Activated T-helper 2 cell treated with anti-CD3 and anti-CD28 coated beads, Interferon-gamma antibody, Interleukin-2, Interleukin-4, amounts not matched to agents 10 μg/mL and 5 μg/mL and 100 μg/mL, durations not matched to agents 14 hours and 24 hours and 36 hours (primary cell): Measurements from ENCODE around the gene SLC6A7. TPM values are rescaled to one million over a fixed set of nuclear protein-coding genes. Genes with fewer than 3 reads are reported as not detected.
A peak's percentile ranks its signal among the peaks of the same experiment; 100 is the strongest.

ENCODE experiments used
- DNase-seq: peaks from one replicate; pipeline ENCODE4 v3.0.0; 2021; ENCODE audit warnings: low spot score
- H3K27ac Mint-ChIP-seq: one replicate; pipeline ENCODE4 v1.8.0; 2021; ENCODE audit warnings: mixed read lengths
- H3K27me3 Mint-ChIP-seq: one replicate; pipeline ENCODE4 v1.8.0; 2021; ENCODE audit warnings: low read depth, mixed read lengths
- H3K36me3 Mint-ChIP-seq: one replicate; pipeline ENCODE4 v1.8.0; 2021; ENCODE audit warnings: low read depth, mixed read lengths
- H3K4me1 Mint-ChIP-seq: one replicate; pipeline ENCODE4 v1.8.0; 2021; ENCODE audit warnings: low read depth, mixed read lengths
- H3K4me3 Mint-ChIP-seq: one replicate; pipeline ENCODE4 v1.8.0; 2021; ENCODE audit warnings: low read depth, mild to moderate bottlenecking, moderate library complexity, mixed read lengths
- H3K9me3 Mint-ChIP-seq: one replicate; pipeline ENCODE4 v1.8.0; 2021; ENCODE audit warnings: mixed read lengths
- intact Hi-C: fragments of 100-400 bp; cut with micrococcal nuclease; formaldehyde crosslinking; loops from one replicate; pipeline ENCODE4 v1.15.1; 2023
- total RNA-seq: library from RNA; stranded (reverse); gene quantifications from 2 replicates; pipeline ENCODE4 v1.2.3, GENCODE V29; 2022

SLC6A7 gene
- total RNA-seq, 1 donor from 2014 or later = not detected

DNA sequence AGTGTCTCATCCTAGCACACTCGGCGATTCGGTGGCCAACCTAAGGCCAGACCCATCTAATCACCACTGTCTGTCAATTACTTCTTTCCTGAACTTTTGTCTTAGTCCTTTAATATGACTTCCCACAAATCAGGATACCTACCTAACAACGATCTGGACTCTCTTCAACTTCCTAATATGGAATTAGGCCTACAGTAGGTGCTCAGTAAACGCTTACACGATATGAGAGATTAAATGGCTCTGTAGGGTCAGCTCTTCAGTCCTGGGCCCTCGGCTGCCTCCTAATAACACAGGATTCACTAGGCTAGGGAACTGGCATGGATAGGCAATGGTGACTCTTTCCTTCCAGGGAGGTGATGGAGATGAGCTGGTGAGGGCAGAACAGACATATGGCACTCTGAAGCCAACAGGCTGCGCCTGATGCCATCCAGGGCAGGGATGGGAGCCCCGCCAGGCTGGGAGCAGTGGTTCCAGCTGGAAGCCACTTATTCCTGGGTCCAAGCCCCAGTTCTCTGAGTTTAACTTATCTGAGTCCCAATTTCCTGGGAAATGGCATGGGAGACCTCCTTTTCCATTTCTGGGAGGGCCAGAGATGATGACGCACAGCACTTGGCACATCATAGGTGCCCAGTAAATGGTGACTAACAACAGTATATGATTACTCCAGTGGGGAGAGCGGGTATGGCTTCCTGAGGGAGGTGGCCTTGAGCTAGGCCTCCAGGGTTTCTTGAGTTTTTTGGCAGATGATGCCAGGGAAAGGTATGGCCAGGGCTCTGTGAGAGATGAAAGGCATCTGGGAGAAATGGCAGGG lies 41.5 kb upstream of the SLC6A7 start:
- intact Hi-C loops = no loop called here
- DNase-seq = no peak
- Mint-ChIP-seq H3K4me3 (no peak overlapping the region), H3K36me3 (no peaks in the 10 kb centered on the region), H3K27ac (no peak overlapping the region), H3K9me3 (no peaks in the 10 kb centered on the region), H3K27me3 (no peaks in the 10 kb centered on the region), H3K4me1 (peaks cover 13% of the 10 kb centered on the region)

DNA sequence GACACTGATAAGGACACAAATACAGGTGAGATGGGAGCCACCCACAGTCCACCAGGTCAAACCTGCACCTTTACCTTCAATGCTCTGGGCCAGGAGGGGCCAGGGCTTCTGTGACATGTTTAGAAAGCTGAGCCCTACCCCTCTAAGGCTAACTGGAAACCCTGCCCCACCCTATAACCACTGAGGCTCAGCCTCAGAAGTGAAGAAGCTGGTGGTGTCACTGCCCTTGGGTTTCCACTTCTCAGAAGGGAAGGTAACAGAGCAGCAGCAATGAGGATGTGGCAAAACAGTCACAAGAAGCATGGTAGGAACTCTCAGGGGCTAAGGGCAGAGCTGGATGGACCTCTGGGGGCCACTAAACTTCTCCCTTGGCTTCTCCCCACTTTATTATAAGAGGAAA lies 40.2 kb upstream of the SLC6A7 start:
- H3K27me3 Mint-ChIP-seq = peaks cover 8% of the 10 kb centered on the region
- H3K4me3 Mint-ChIP-seq = no peak overlapping the region
- H3K36me3 Mint-ChIP-seq = no peaks in the 10 kb centered on the region

DNA sequence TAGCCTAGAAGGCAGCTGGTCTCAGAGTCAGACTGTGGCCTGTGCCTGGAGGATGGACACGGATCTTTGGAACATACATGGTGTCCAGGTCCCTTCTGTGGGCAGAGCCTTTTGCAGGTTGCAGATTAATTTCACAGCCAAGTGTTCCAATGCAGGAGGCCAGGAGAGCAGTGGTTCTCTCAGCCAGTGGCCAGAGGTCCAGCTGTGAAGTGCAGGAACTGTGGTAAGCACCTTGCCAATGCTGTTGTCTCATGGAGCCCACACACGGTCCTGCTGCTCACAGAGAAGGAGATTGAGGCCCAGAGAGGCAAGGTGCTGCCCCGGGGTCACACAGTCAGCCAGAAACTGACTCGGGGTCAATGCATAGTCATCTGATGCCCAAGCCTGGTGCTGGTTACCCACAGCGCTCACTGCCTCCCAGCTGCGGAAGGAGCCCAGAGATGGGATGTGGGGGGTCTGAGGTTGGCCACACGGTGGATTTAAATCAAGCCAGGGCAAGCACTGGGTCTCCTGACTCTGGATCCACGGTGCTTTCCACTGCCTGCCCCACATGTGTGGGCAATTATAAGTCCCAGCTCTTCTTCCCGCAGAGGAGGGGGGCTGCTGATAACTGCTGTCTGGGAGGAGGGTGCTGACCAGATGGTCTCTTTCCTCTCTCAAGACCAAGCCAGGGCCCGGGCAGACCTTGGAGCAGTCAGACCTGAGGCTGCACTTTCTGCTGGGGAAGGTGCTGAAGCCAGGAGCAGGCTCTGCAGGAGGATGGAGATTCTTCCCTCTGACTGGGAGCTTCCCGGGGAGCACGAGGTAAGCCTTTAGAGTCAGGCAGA lies 37.0 kb upstream of the SLC6A7 start:
- Mint-ChIP-seq H3K9me3 (no peaks in the 10 kb centered on the region), H3K27me3 (peaks cover 30% of the 10 kb centered on the region), H3K4me1 (peaks cover 16% of the 10 kb centered on the region), H3K36me3 (no peaks in the 10 kb centered on the region), H3K4me3 (no peak overlapping the region), H3K27ac (no peak overlapping the region)
- intact Hi-C loops = no loop called here
- no peak for DNase-seq

More for the DNA sequence above, 40.2 kb upstream of the SLC6A7 start:
- Mint-ChIP-seq H3K9me3 (no peaks in the 10 kb centered on the region), H3K4me1 (peaks cover 13% of the 10 kb centered on the region), H3K27ac (peak overlapping the region; percentile 30)
- intact Hi-C loops = no loop called here
- DNase-seq = no peak

DNA sequence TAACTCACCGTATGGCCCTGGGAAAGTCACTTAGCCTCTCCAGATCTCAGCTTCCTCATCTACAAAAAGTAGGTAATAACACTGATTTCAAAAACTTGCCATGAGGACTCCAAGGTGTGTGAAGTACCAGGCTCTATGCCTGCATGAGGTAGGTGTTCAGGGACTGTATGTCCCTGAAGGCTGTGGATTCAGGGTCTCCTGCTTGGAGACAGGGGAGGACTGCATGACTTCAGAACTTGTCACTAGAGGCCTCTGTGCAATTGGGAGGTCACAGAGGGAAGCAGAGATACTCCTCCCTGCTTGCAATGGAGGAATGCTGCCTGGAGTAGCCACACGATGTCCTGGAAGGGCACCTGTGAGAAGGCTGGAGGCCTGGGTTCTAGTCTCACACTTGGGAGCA lies 36.4 kb upstream of the SLC6A7 start:
- intact Hi-C loops = no loop called here
- Mint-ChIP-seq H3K36me3 (no peaks in the 10 kb centered on the region), H3K27me3 (peaks cover 30% of the 10 kb centered on the region), H3K27ac (no peak overlapping the region), H3K4me3 (no peak overlapping the region), H3K9me3 (no peaks in the 10 kb centered on the region), H3K4me1 (peaks cover 16% of the 10 kb centered on the region)
- no peak for DNase-seq

DNA sequence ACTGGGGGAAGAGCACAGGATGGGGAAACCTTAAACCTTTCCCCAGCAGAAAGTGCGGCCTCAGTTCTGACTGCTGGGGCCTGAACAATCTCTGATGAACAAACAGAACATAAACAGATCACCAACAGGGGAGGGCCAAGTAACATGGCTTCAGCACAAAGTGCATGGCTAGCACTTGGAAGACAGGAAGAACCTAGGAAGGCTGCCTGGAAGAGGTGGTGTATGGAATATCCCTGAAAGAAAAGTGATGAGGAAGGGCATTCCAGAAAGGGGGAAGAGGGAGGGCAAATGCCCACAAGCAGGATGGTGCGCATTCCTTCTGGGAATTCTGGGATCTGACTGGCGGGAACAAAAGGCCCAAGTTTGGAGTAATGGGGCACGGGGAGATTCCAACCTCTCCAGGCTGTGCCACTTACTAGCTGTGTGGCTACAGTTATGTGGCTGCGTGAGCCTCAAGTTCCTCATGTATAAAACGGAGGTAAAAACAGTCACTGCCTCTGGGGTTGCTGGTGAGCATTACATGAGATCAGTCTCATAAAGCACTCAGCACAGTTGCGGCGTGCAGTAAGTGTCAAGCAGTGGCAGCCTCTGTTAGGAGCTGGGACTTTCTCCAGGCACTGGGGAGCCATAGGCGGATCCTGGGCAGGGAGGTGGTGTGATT lies 35.8 kb upstream of the SLC6A7 start:
- Mint-ChIP-seq H3K4me3 (peak overlapping the region; percentile 47), H3K36me3 (no peaks in the 10 kb centered on the region), H3K9me3 (no peaks in the 10 kb centered on the region), H3K4me1 (peaks cover 11% of the 10 kb centered on the region), H3K27ac (no peak overlapping the region), H3K27me3 (peaks cover 30% of the 10 kb centered on the region)
- intact Hi-C loops = no loop called here
- DNase-seq = no peak

DNA sequence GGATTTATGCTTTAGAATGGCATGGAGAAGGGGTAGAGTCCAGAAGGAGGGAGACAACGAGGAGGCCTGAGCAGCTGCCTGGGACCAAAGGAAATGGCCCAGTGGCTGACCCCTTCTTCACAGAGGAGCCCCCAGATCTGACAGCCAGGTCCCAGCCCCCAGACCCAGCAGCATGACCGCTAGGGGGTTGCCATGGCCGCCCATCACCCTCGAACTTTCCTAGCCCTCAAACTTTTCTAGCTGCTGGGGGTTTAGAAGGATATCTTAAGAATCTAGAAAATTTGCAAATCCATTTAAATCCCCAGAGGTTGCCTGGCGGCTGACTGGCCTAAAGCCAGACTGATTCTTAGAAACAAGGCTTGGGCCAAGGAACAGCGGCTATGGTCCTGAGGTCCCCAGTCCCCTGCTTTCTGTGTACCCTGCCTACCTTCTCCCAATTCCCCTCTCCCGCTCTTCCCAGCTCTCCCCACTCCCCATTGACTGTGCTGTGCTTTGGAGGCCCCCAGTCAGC lies 35.2 kb upstream of the SLC6A7 start:
- Mint-ChIP-seq H3K4me1 (peaks cover 7% of the 10 kb centered on the region), H3K4me3 (peak overlapping the region; percentile 47)

DNA sequence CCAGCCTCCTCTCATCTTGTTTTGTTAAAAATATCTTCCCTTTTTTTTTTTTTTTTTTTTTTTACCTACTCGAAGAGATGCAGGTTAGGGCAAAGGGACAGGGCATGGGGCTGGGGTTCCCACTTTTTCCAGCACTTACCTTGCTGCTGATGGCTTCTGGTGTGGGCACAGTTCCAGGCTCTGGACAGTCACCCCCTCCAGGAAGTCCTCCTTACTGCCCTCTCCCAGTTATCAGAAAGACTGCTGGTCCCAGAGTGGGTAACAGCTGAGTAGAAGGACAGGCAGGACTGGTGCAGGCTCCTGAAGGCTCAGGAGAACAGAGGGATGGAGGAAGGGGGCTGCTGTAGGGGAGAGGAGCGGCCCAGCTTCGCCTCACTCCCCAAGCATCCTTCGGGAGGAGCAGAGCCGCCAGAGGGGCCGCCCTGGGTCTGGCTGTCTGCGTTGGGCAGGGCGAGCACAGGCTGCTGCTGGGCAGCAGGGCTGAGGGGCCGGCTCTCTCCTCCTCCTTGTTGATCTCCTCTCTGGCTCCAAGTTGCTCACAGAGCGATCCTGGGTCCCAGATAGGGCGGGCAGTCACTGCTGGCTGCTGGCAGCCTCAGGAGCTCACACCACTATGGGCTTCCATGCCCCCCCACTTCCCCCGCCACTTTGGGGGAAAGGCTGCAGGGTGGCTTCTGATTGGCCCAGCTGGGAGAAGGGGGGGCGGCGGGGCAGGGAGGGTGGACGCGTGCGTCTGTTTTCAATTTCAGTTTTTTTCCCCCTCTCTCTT lies 34.4 kb upstream of the SLC6A7 start, which contains the start of gene PDGFRB:
PDGFRB (minus strand) TSS at position 588 of the 769 bp plus-strand sequence. CDS start 18,798 bp downstream, outside the sequence.
- peaks cover 5% of the 10 kb centered on the region for H3K4me1 Mint-ChIP-seq
- no peak for DNase-seq
- no peaks in the 10 kb centered on the region for H3K36me3 Mint-ChIP-seq
- intact Hi-C loops = no loop called here
- H3K27ac Mint-ChIP-seq = no peak within 1 kb of the TSS
- peak within 1 kb of the TSS; percentile 77 for H3K4me3 Mint-ChIP-seq
- no peaks in the 10 kb centered on the region for H3K9me3 Mint-ChIP-seq
- H3K27me3 Mint-ChIP-seq = peaks cover 30% of the 10 kb centered on the region

More for the DNA sequence above, 35.2 kb upstream of the SLC6A7 start:
- intact Hi-C loops = no loop called here
- peaks cover 30% of the 10 kb centered on the region for H3K27me3 Mint-ChIP-seq
- no peak for DNase-seq
- H3K27ac Mint-ChIP-seq = no peak overlapping the region
- no peaks in the 10 kb centered on the region for H3K9me3 Mint-ChIP-seq
- no peaks in the 10 kb centered on the region for H3K36me3 Mint-ChIP-seq

DNA sequence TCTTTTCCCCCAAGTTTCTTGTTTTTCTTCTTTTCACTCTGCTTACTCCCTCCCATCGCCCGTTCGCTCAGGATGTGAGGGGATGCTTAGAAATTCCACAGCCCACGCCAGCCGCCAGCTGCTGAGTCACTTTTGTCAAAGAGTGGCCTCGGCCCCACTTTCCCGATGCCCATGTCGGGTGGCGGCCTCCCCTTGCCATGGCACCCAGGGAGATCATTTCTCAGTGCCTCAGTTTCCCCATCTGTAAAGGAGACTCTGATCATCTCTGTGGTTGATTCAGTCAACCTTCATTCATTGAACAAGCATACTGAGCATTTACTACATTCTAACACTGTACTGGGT lies 33.9 kb upstream of the SLC6A7 start:
- no peaks in the 10 kb centered on the region for H3K9me3 Mint-ChIP-seq
- H3K4me3 Mint-ChIP-seq = peak overlapping the region; percentile 77
- no peak overlapping the region for H3K27ac Mint-ChIP-seq
- intact Hi-C loops = no loop called here
- H3K4me1 Mint-ChIP-seq = peaks cover 5% of the 10 kb centered on the region
- peaks cover 30% of the 10 kb centered on the region for H3K27me3 Mint-ChIP-seq
- no peaks in the 10 kb centered on the region for H3K36me3 Mint-ChIP-seq
- no peak for DNase-seq

DNA sequence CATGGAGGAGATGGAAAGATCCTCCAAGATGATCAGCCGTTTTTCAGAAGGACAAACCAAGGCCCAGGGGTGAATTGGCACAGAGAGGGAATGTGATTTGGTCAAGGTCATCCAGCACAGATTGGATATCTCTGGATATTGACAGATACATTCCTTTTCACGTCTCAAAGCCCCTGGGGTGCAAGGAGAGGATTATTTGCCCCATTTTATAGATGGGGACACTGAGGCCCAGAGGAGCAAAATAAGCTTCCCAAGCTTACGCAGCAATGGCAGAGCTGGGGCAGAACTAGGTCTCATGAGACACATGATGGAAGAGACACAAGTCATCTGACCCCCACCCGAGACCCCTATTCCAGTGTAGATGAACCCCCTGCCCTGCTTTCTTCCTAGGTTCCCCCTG lies 33.3 kb upstream of the SLC6A7 start:
- intact Hi-C loops = no loop called here
- H3K27me3 Mint-ChIP-seq = peaks cover 30% of the 10 kb centered on the region
- no peak overlapping the region for H3K27ac Mint-ChIP-seq
- H3K9me3 Mint-ChIP-seq = no peaks in the 10 kb centered on the region
- H3K4me1 Mint-ChIP-seq = peaks cover 5% of the 10 kb centered on the region
- H3K36me3 Mint-ChIP-seq = no peaks in the 10 kb centered on the region
- DNase-seq = no peak
- no peak overlapping the region for H3K4me3 Mint-ChIP-seq

DNA sequence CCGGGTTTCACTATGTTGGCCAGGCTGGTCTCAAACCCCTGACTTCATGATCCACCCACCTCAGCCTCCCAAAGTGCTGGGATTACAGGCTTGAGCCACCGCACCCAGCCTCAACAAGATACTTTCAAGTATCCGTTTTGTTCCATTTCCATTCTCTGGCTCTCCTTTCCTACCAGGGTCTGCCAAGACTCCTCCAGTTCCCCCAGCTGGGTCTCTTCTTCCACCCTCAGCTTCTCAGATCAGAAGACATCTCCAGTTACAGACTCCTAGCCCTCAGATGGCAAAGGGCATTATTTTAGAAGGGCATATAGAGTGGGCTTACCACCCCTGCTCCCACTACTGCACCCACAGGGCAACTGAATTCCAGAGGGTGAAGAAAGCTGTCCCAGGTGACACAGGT lies 32.7 kb upstream of the SLC6A7 start:
- intact Hi-C loops = no loop called here

DNA sequence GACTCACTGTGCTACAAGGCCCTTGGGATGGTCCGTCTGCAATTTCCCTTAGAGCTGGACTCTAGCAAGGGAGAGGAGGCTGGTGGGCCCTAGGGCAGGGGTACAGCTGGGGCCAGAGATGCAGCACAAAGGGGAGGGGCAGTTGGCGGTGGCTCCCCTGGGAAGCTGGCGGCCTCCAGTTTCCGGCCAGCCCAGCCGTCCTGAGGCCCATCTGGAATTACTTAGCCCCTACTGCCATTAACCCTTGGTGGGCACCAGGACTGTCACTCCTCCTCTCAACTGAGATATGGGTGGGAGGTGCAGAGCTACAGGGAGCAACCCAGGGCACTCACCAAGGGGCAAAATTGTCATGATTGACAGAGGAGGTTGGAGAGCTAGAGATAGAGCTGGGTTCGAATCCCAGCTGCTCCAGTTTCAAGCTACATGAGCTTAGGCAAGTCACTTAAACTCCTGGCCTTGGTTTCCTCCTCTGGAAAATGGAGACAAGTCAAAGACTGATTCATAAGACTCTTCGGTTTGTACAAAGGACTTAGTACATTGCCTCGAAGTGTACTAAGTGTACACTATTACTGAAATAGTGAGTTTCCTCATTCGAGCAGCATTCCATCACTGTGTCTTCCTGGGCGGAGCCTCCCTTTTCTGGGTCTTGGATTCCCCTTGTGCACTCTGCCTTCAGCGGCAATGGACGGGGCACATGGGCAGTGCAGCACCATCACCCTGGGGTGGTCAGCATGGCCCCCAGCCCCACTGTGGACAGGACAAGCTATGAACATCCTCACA lies 31.5 kb upstream of the SLC6A7 start:
- Mint-ChIP-seq H3K4me1 (peaks cover 5% of the 10 kb centered on the region), H3K27ac (no peak overlapping the region), H3K9me3 (no peaks in the 10 kb centered on the region)

More for the DNA sequence above, 32.7 kb upstream of the SLC6A7 start:
- H3K4me1 Mint-ChIP-seq = peaks cover 5% of the 10 kb centered on the region
- no peaks in the 10 kb centered on the region for H3K9me3 Mint-ChIP-seq
- no peaks in the 10 kb centered on the region for H3K36me3 Mint-ChIP-seq
- no peak for DNase-seq
- H3K27ac Mint-ChIP-seq = no peak overlapping the region
- H3K4me3 Mint-ChIP-seq = no peak overlapping the region
- peaks cover 30% of the 10 kb centered on the region for H3K27me3 Mint-ChIP-seq

More for the DNA sequence above, 31.5 kb upstream of the SLC6A7 start:
- Mint-ChIP-seq H3K4me3 (no peak overlapping the region), H3K27me3 (peaks cover 30% of the 10 kb centered on the region), H3K36me3 (no peaks in the 10 kb centered on the region)
- DNase-seq = no peak
- intact Hi-C loops = no loop called here
